Measurements from ENCODE around the gene TMEM171. TPM values are rescaled to one million over a fixed set of nuclear protein-coding genes. Genes with fewer than 3 reads are reported as not detected.

The TMEM171 gene
- total and polyA plus RNA-seq, 8 donors = 1.2 to 59.8 (median 8.0) TPM

- Histone ChIP-seq H3K27ac (no peak overlapping the region), H3K36me3 (no peaks in the 10 kb centered on the region), H3K9me3 (peaks cover 0 to 6% (median 0%) of the 10 kb centered on the region in 4 donors), H3K4me3 (no peak overlapping the region), H3K4me1 (no peaks in the 10 kb centered on the region), H3K27me3 (peaks cover 0 to 33% (median 0%) of the 10 kb centered on the region in 3 donors)
- DNase-seq = peak in 1 of 2 donors; percentile 34
- intact Hi-C loops (cut with DNase I; ENCODE audit: low total_unique reads) = no loop called here
- no peak for TF ChIP-seq EP300 (IDR thresholded peaks at IDR 0.05)
- peak in 3 of 7 experiments; percentile 7 to 33 (median 27) for TF ChIP-seq CTCF (IDR thresholded peaks at IDR 0.05)
Measured at GRCh38 chr5:73170522-73170921, 50.1 kb downstream of the TMEM171 start.

GRCh38 chr5:73171495-73171894, 51.1 kb downstream of the TMEM171 start:
- Histone ChIP-seq H3K27me3 (peaks cover 0 to 37% (median 0%) of the 10 kb centered on the region in 3 donors), H3K4me3 (no peak overlapping the region), H3K27ac (no peak overlapping the region), H3K36me3 (no peaks in the 10 kb centered on the region), H3K9me3 (peaks cover 0 to 6% (median 0%) of the 10 kb centered on the region in 4 donors), H3K4me1 (no peaks in the 10 kb centered on the region)
- intact Hi-C loops (cut with DNase I; ENCODE audit: low total_unique reads) = no loop called here
- no peak for DNase-seq
- TF ChIP-seq EP300 (IDR thresholded peaks at IDR 0.05) (no peak), CTCF (IDR thresholded peaks at IDR 0.05) (no peak), POLR2AphosphoS5 (IDR thresholded peaks at IDR 0.05) (no peak), POLR2A (IDR thresholded peaks at IDR 0.05) (no peak)

- no peak for DNase-seq
- intact Hi-C loops (cut with DNase I; ENCODE audit: low total_unique reads) = no loop called here
- WGBS, 5 donors = 93 to 98% (median 95%) methylated on average over 5 of the region's 5 CpGs
Measured at GRCh38 chr5:73172951-73173350, 52.6 kb downstream of the TMEM171 start, which contains the start of gene TMEM174. Gene TMEM174, plus strand, starts transcription at chr5:73173193. Its CDS starts 51 bp downstream, at chr5:73173244.

GRCh38 chr5:73174100-73174815, 53.9 kb downstream of the TMEM171 start:
- TF ChIP-seq EP300 (IDR thresholded peaks at IDR 0.05) = no peak
- no peak for TF ChIP-seq CTCF (IDR thresholded peaks at IDR 0.05)
- no peak for TF ChIP-seq POLR2AphosphoS5 (IDR thresholded peaks at IDR 0.05)
- TF ChIP-seq POLR2A (IDR thresholded peaks at IDR 0.05) = no peak
- 53 to 71% (median 66%) methylated on average over 8 of the region's 8 CpGs for WGBS, 5 donors

More at GRCh38 chr5:73172951-73173350, 52.6 kb downstream of the TMEM171 start, which contains the start of gene TMEM174:
- peaks cover 0 to 6% (median 0%) of the 10 kb centered on the region in 4 donors for H3K9me3 ChIP-seq
- H3K36me3 ChIP-seq = no peaks in the 10 kb centered on the region
- TF ChIP-seq CTCF (IDR thresholded peaks at IDR 0.05) (no peak), POLR2AphosphoS5 (IDR thresholded peaks at IDR 0.05) (no peak), POLR2A (IDR thresholded peaks at IDR 0.05) (no peak), EP300 (IDR thresholded peaks at IDR 0.05) (no peak)
- H3K27me3 ChIP-seq = peaks cover 0 to 37% (median 0%) of the 10 kb centered on the region in 3 donors
- no peaks in the 10 kb centered on the region for H3K4me1 ChIP-seq
- H3K4me3 ChIP-seq = no peak within 1 kb of the TSS
- H3K27ac ChIP-seq = no peak within 1 kb of the TSS

More at GRCh38 chr5:73174100-73174815, 53.9 kb downstream of the TMEM171 start:
- H3K4me3 ChIP-seq = no peak overlapping the region
- DNase-seq = no peak
- peaks cover 0 to 6% (median 0%) of the 10 kb centered on the region in 4 donors for H3K9me3 ChIP-seq
- no peaks in the 10 kb centered on the region for H3K4me1 ChIP-seq
- intact Hi-C loops (cut with DNase I; ENCODE audit: low total_unique reads) = no loop called here
- H3K27me3 ChIP-seq = peaks cover 0 to 37% (median 0%) of the 10 kb centered on the region in 3 donors
- H3K27ac ChIP-seq = no peak overlapping the region
- no peaks in the 10 kb centered on the region for H3K36me3 ChIP-seq
